Uterus (tissue), 4 donors: ENCODE measurements around the gene FRS3. TPM values are rescaled to one million over a fixed set of nuclear protein-coding genes. Genes with fewer than 3 reads are reported as not detected.

Source experiments
- DNase-seq, 2 donors: peaks; one replicate each; pipeline ENCODE4 v3.0.0-alpha.2; 2019 to 2020
- H3K27ac ChIP-seq, 2 donors: fragments of 200-600 bp; sonication (generic); 1 replicate in 1 of 2; 2 replicates in 1 of 2; pipeline ENCODE4 v1.5.1; 2016 to 2018
- H3K27me3 ChIP-seq, 2 donors: fragments of 200-600 bp; sonication (generic); one replicate each; pipeline ENCODE4 v1.5.1; 2018 to 2019; ENCODE audit warnings: control low read depth in 1 of 2
- H3K36me3 ChIP-seq, 2 donors: fragments of 200-600 bp; sonication (generic); one replicate each; pipeline ENCODE4 v1.5.1; 2019; ENCODE audit warnings: control low read depth in 1 of 2
- H3K4me1 ChIP-seq, 2 donors: fragments of 200-600 bp; sonication (generic); one replicate each; pipeline ENCODE4 v1.5.1; 2018 to 2019; ENCODE audit warnings: control low read depth in 1 of 2
- H3K4me3 ChIP-seq, 2 donors: fragments of 200-600 bp; sonication (generic); 1 replicate in 1 of 2; 2 replicates in 1 of 2; pipeline ENCODE4 v1.5.1; 2018 to 2019; ENCODE audit warnings: mild to moderate bottlenecking in 1 of 2
- H3K9me3 ChIP-seq, 2 donors: fragments of 200-600 bp; sonication (generic); one replicate each; pipeline ENCODE4 v1.5.1; 2019; ENCODE audit warnings: control low read depth in 1 of 2
- CTCF ChIP-seq, 4 experiments: fragments of 200-600 bp in 2 of 4; fragments of 450-650 bp in 2 of 4; sonication (generic) in 2 of 4; IDR thresholded peaks; one replicate each; pipeline ENCODE4 v1.5.1; 2016 to 2019; ENCODE audit warnings: antibody characterized with exemption in 4 of 4, mild to moderate bottlenecking in 2 of 4, moderate library complexity in 1 of 4
- POLR2A ChIP-seq, 2 donors: fragments of 450-650 bp; IDR thresholded peaks; one replicate each; pipeline ENCODE4 v1.6.1; 2016; ENCODE audit warnings: antibody characterized with exemption in 2 of 2, mild to moderate bottlenecking in 1 of 2, moderate library complexity in 1 of 2
- intact Hi-C: fragments of 100-400 bp; cut with DNase I; formaldehyde crosslinking; loops from one replicate; pipeline ENCODE4 v1.15.1; 2023; ENCODE audit warnings: low total_unique reads
- total RNA-seq, 4 donors: library from RNA; depleted of rRNA in 3 of 4; stranded (reverse); fragments of >200 nt in 3 of 4; gene quantifications; one replicate each; pipeline versions ENCODE4 v1.1.0 to v1.2.4, GENCODE V29; 2014 to 2023
- donor health status: DM: yes; HTN: yes; CAD: no.

The FRS3 gene
- total RNA-seq, 4 donors from 2014 or later, result 0.26 to 8.9 (median 2.2) TPM

- Histone ChIP-seq H3K27me3 (no peaks in the 10 kb centered on the region), H3K9me3 (no peaks in the 10 kb centered on the region), H3K27ac (no peak overlapping the region), H3K4me3 (no peak overlapping the region), H3K36me3 (no peaks in the 10 kb centered on the region), H3K4me1 (peaks cover 0 to 4% of the 10 kb centered on the region in 2 donors)
- TF ChIP-seq CTCF (IDR thresholded peaks at IDR 0.05) (no peak), POLR2A (IDR thresholded peaks at IDR 0.05) (no peak)
- DNase-seq, result no peak
- intact Hi-C loops, result no loop called here
Measured at GRCh38 chr6:41736800-41737555, 42.7 kb downstream of the FRS3 start.

- no peak overlapping the region for H3K27ac ChIP-seq
- intact Hi-C loops, result no loop called here
- no peaks in the 10 kb centered on the region for H3K9me3 ChIP-seq
- H3K4me1 ChIP-seq, result peaks cover 0 to 4% of the 10 kb centered on the region in 2 donors
- DNase-seq, result no peak
- no peaks in the 10 kb centered on the region for H3K27me3 ChIP-seq
- H3K36me3 ChIP-seq, result no peaks in the 10 kb centered on the region
- TF ChIP-seq CTCF (IDR thresholded peaks at IDR 0.05), result no peak
- TF ChIP-seq POLR2A (IDR thresholded peaks at IDR 0.05), result no peak
- peak overlapping the region in 1 of 2 donors; percentile 2 for H3K4me3 ChIP-seq
Measured at GRCh38 chr6:41736186-41736733, 43.4 kb downstream of the FRS3 start.

GRCh38 chr6:41735427-41736185, 44.1 kb downstream of the FRS3 start, which contains the start of gene TFEB:
TSS of gene TFEB (minus strand) at chr6:41735608. CDS start at chr6:41691213, 44,395 bp downstream.
- no peaks in the 10 kb centered on the region for H3K27me3 ChIP-seq
- peak within 1 kb of the TSS; percentile 93 to 98 for H3K4me3 ChIP-seq
- no peaks in the 10 kb centered on the region for H3K9me3 ChIP-seq
- peaks cover 0 to 4% of the 10 kb centered on the region in 2 donors for H3K4me1 ChIP-seq
- peak within 1 kb of the TSS; percentile 98 for H3K27ac ChIP-seq
- TF ChIP-seq CTCF (IDR thresholded peaks at IDR 0.05), result peak; percentile 82 to 99 (median 96)
- peak; percentile 79 to 84 for TF ChIP-seq POLR2A (IDR thresholded peaks at IDR 0.05)
- peak; percentile 94 to 95 for DNase-seq
- intact Hi-C loops, result no loop called here
- no peaks in the 10 kb centered on the region for H3K36me3 ChIP-seq

GRCh38 chr6:41734666-41735426, 44.9 kb downstream of the FRS3 start:
- Histone ChIP-seq H3K36me3 (no peaks in the 10 kb centered on the region), H3K27ac (peak overlapping the region; percentile 98), H3K9me3 (no peaks in the 10 kb centered on the region), H3K4me3 (peak overlapping the region; percentile 93 to 98), H3K27me3 (no peaks in the 10 kb centered on the region), H3K4me1 (peaks cover 0 to 4% of the 10 kb centered on the region in 2 donors)
- TF ChIP-seq CTCF (IDR thresholded peaks at IDR 0.05) (no peak), POLR2A (IDR thresholded peaks at IDR 0.05) (no peak)
- intact Hi-C loops, result no loop called here
- DNase-seq, result peak; percentile 83 to 84
